AG10803 (cell line): ENCODE data around the gene ISLR.

Experiments used
- DNase-seq: peaks from one replicate; pipeline ENCODE4 v3.0.0; 2010; ENCODE audit warnings: low read depth
- H3K4me3 ChIP-seq: 2 replicates; pipeline ENCODE4 v1.5.1; 2011; ENCODE audit warnings: mild to moderate bottlenecking, low read length, control low read depth
- CTCF ChIP-seq: conservative IDR thresholded peaks from 2 replicates; pipeline ENCODE4 v1.5.1; 2011; ENCODE audit warnings: mild to moderate bottlenecking, low read length, control low read depth, inconsistent platforms

Gene ISLR

GRCh38 chr15:74225928-74226327 lies 52.4 kb downstream of the ISLR start:
- DNase-seq, result no peak
- no peak overlapping the region for H3K4me3 ChIP-seq
- TF ChIP-seq CTCF, result no peak
